ENCODE data around the gene MTFP1.

MTFP1 gene

GRCh38 chr22:30383061-30383460 is 42.5 kb upstream of the MTFP1 start:
- Histone ChIP-seq H2BK120ac (ENCODE audit: low read depth, low read length) (no peak overlapping the region), H3K4ac (ENCODE audit: low read depth in 1 of 2, low read length in 2 of 2) (no peak overlapping the region), H3K9ac (ENCODE audit: low read length) (no peak overlapping the region), H2BK5ac (ENCODE audit: low read depth, low read length, poor library complexity, severe bottlenecking) (no peak overlapping the region), H3K79me1 (replicated peaks; ENCODE audit: low read length, poor library complexity, severe bottlenecking) (peaks cover 25% of the 10 kb centered on the region), H3K36me3 (ENCODE audit: control insufficient read depth in 1 of 2, insufficient read depth in 2 of 2, low read depth in 1 of 2, low read length in 2 of 2) (peaks cover 54 to 62% of the 10 kb centered on the region in 2 experiments), H3K27ac (ENCODE audit: low read length, poor library complexity, severe bottlenecking) (no peak overlapping the region), H3K4me3 (ENCODE audit: insufficient read depth in 1 of 2, low read depth in 1 of 2, low read length in 2 of 2) (no peak overlapping the region), H2BK12ac (ENCODE audit: low read length in 2 of 2) (no peak overlapping the region), H3K9me3 (ENCODE audit: control insufficient read depth, low read length) (no peaks in the 10 kb centered on the region), H4K8ac (ENCODE audit: low read length) (no peak overlapping the region), H3K18ac (ENCODE audit: low read depth in 1 of 2, low read length in 2 of 2) (no peak overlapping the region), H4K91ac (ENCODE audit: low read length) (no peak overlapping the region), H2AK5ac (ENCODE audit: low read length, severe bottlenecking) (no peak overlapping the region), H2AFZ (ENCODE audit: low read depth, low read length) (no peak overlapping the region), H3K4me2 (ENCODE audit: low read length, poor library complexity, severe bottlenecking) (no peak overlapping the region), H2BK15ac (ENCODE audit: low read depth, poor library complexity, severe bottlenecking) (no peak overlapping the region), H3K27me3 (ENCODE audit: control insufficient read depth in 1 of 2, insufficient read depth in 1 of 2, low read length in 2 of 2) (no peaks in the 10 kb centered on the region), H3K4me1 (ENCODE audit: control insufficient read depth, insufficient read depth, low read depth, low read length) (peaks cover 15% of the 10 kb centered on the region), H3K14ac (ENCODE audit: low read length in 2 of 2) (no peak overlapping the region), H3K23ac (ENCODE audit: low read length in 2 of 2) (no peak overlapping the region)
- WGBS, result 87% methylated on average over 3 of the region's 3 CpGs
- no peak for DNase-seq

GRCh38 chr22:30385942-30386341 is 39.6 kb upstream of the MTFP1 start:
- H2BK5ac ChIP-seq (ENCODE audit: low read depth, low read length, poor library complexity, severe bottlenecking), result no peak overlapping the region
- H3K27me3 ChIP-seq (ENCODE audit: control insufficient read depth in 1 of 2, insufficient read depth in 1 of 2, low read length in 2 of 2), result no peaks in the 10 kb centered on the region
- 92% methylated on average over 10 of the region's 10 CpGs for WGBS
- H3K9ac ChIP-seq (ENCODE audit: low read length), result peak overlapping the region; percentile 89
- no peak overlapping the region for H3K27ac ChIP-seq (ENCODE audit: low read length, poor library complexity, severe bottlenecking)
- H2BK12ac ChIP-seq (ENCODE audit: low read length in 2 of 2), result no peak overlapping the region
- no peak overlapping the region for H3K14ac ChIP-seq (ENCODE audit: low read length in 2 of 2)
- H4K91ac ChIP-seq (ENCODE audit: low read length), result no peak overlapping the region
- no peak overlapping the region for H3K4me2 ChIP-seq (ENCODE audit: low read length, poor library complexity, severe bottlenecking)
- H2AFZ ChIP-seq (ENCODE audit: low read depth, low read length), result no peak overlapping the region
- no peak overlapping the region for H2BK15ac ChIP-seq (ENCODE audit: low read depth, poor library complexity, severe bottlenecking)
- H3K23ac ChIP-seq (ENCODE audit: low read length in 2 of 2), result no peak overlapping the region
- peak overlapping the region in 1 of 2 experiments; percentile 84 for H3K4me3 ChIP-seq (ENCODE audit: insufficient read depth in 1 of 2, low read depth in 1 of 2, low read length in 2 of 2)
- DNase-seq, result no peak
- H3K4me1 ChIP-seq (ENCODE audit: control insufficient read depth, insufficient read depth, low read depth, low read length), result peaks cover 13% of the 10 kb centered on the region
- H4K8ac ChIP-seq (ENCODE audit: low read length), result no peak overlapping the region
- no peak overlapping the region for H3K18ac ChIP-seq (ENCODE audit: low read depth in 1 of 2, low read length in 2 of 2)
- H3K9me3 ChIP-seq (ENCODE audit: control insufficient read depth, low read length), result peaks cover 4% of the 10 kb centered on the region
- H2BK120ac ChIP-seq (ENCODE audit: low read depth, low read length), result no peak overlapping the region
- no peak overlapping the region for H2AK5ac ChIP-seq (ENCODE audit: low read length, severe bottlenecking)
- H3K4ac ChIP-seq (ENCODE audit: low read depth in 1 of 2, low read length in 2 of 2), result no peak overlapping the region
- peaks cover 30 to 41% of the 10 kb centered on the region in 2 experiments for H3K36me3 ChIP-seq (ENCODE audit: control insufficient read depth in 1 of 2, insufficient read depth in 2 of 2, low read depth in 1 of 2, low read length in 2 of 2)
- peaks cover 25% of the 10 kb centered on the region for H3K79me1 ChIP-seq (replicated peaks; ENCODE audit: low read length, poor library complexity, severe bottlenecking)

- WGBS, result 35% methylated on average over 10 of the region's 10 CpGs
Observed at GRCh38 chr22:30386608-30386959, 39.0 kb upstream of the MTFP1 start.

DNA sequence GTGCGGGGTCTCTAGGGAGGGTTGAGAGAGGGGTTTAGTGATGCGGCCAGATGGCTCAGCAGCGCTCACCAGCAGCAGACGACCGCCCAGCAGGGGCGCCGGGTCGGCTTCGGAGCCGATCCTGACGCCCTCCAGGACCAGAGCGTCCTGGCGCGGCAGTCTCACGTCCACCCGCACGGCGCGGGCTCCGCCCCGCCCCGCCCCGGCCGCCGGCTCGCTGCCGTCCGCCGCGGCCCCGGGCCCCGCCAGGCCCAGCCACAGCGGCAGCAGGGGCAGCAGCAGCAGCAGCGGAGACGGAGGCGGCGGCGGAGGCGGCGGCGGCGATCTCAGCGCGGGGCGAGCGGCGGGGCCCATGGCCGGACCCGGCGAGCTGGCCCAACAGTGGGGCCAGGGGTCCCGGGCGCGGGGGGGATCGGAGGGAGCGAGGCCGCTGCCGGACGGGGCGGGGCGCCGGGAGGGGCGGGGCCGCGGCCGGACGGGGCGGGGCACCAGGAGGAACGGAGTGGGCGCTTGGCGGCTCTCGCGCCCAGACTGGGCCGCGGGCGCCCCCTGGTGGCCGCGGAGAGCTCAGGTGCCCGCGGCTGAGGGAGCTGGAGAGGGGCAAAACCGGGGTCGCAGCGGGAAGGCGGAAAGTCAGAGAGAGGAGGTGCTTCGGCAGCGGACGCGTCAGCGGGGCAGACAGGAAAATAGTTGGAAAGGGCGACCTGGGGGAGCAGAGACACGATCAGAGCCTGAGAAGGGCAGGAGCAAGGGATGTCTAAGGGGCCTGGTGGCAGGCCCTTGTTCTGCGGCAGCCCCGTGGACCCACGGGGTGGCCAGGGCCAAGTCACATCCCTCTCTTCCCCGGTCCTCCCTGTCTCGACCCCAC is 38.4 kb upstream of the MTFP1 start, which contains the start of gene RNF215:
RNF215 (minus strand) TSS at position 452 of the 868 bp plus-strand sequence; CDS start at position 354, 98 bp downstream.
- H3K79me1 ChIP-seq (replicated peaks; ENCODE audit: low read length, poor library complexity, severe bottlenecking), result peaks cover 25% of the 10 kb centered on the region
- H4K91ac ChIP-seq (ENCODE audit: low read length), result peak within 1 kb of the TSS; percentile 91
- peak within 1 kb of the TSS in 1 of 2 experiments; percentile 69 for H3K14ac ChIP-seq (ENCODE audit: low read length in 2 of 2)
- H2BK120ac ChIP-seq (ENCODE audit: low read depth, low read length), result peak within 1 kb of the TSS; percentile 68
- H2BK12ac ChIP-seq (ENCODE audit: low read length in 2 of 2), result peak within 1 kb of the TSS in 1 of 2 experiments; percentile 43
- peak within 1 kb of the TSS; percentile 63 to 69 for H3K4ac ChIP-seq (ENCODE audit: low read depth in 1 of 2, low read length in 2 of 2)
- no peak within 1 kb of the TSS for H3K23ac ChIP-seq (ENCODE audit: low read length in 2 of 2)
- no peaks in the 10 kb centered on the region for H3K27me3 ChIP-seq (ENCODE audit: control insufficient read depth in 1 of 2, insufficient read depth in 1 of 2, low read length in 2 of 2)
- peak within 1 kb of the TSS; percentile 89 for H3K9ac ChIP-seq (ENCODE audit: low read length)
- H2BK15ac ChIP-seq (ENCODE audit: low read depth, poor library complexity, severe bottlenecking), result peak within 1 kb of the TSS; percentile 68
- WGBS, result 7% methylated on average over 26 of the region's 95 CpGs
- no peak within 1 kb of the TSS for H2AK5ac ChIP-seq (ENCODE audit: low read length, severe bottlenecking)
- H2AFZ ChIP-seq (ENCODE audit: low read depth, low read length), result peak within 1 kb of the TSS; percentile 80
- H3K18ac ChIP-seq (ENCODE audit: low read depth in 1 of 2, low read length in 2 of 2), result peak within 1 kb of the TSS; percentile 90 to 99
- H3K4me3 ChIP-seq (ENCODE audit: insufficient read depth in 1 of 2, low read depth in 1 of 2, low read length in 2 of 2), result peak within 1 kb of the TSS; percentile 84 to 85
- H3K9me3 ChIP-seq (ENCODE audit: control insufficient read depth, low read length), result peaks cover 7% of the 10 kb centered on the region
- H3K4me1 ChIP-seq (ENCODE audit: control insufficient read depth, insufficient read depth, low read depth, low read length), result peaks cover 18% of the 10 kb centered on the region
- H4K8ac ChIP-seq (ENCODE audit: low read length), result peak within 1 kb of the TSS; percentile 86
- peak; percentile 74 for DNase-seq
- H3K4me2 ChIP-seq (ENCODE audit: low read length, poor library complexity, severe bottlenecking), result peak within 1 kb of the TSS; percentile 85
- H3K36me3 ChIP-seq (ENCODE audit: control insufficient read depth in 1 of 2, insufficient read depth in 2 of 2, low read depth in 1 of 2, low read length in 2 of 2), result peaks cover 21 to 29% of the 10 kb centered on the region in 2 experiments
- no peak within 1 kb of the TSS for H2BK5ac ChIP-seq (ENCODE audit: low read depth, low read length, poor library complexity, severe bottlenecking)
- no peak within 1 kb of the TSS for H3K27ac ChIP-seq (ENCODE audit: low read length, poor library complexity, severe bottlenecking)

More at GRCh38 chr22:30386608-30386959, 39.0 kb upstream of the MTFP1 start:
- Histone ChIP-seq H3K27ac (ENCODE audit: low read length, poor library complexity, severe bottlenecking) (no peak overlapping the region), H3K23ac (ENCODE audit: low read length in 2 of 2) (no peak overlapping the region), H3K27me3 (ENCODE audit: control insufficient read depth in 1 of 2, insufficient read depth in 1 of 2, low read length in 2 of 2) (no peaks in the 10 kb centered on the region), H2AK5ac (ENCODE audit: low read length, severe bottlenecking) (no peak overlapping the region), H3K79me1 (replicated peaks; ENCODE audit: low read length, poor library complexity, severe bottlenecking) (peaks cover 25% of the 10 kb centered on the region), H3K4me3 (ENCODE audit: insufficient read depth in 1 of 2, low read depth in 1 of 2, low read length in 2 of 2) (peak overlapping the region; percentile 84 to 85), H3K18ac (ENCODE audit: low read depth in 1 of 2, low read length in 2 of 2) (peak overlapping the region; percentile 16 to 99), H2AFZ (ENCODE audit: low read depth, low read length) (peak overlapping the region; percentile 19), H3K4me2 (ENCODE audit: low read length, poor library complexity, severe bottlenecking) (peak overlapping the region; percentile 85), H4K8ac (ENCODE audit: low read length) (peak overlapping the region; percentile 0), H2BK120ac (ENCODE audit: low read depth, low read length) (peak overlapping the region; percentile 68), H4K91ac (ENCODE audit: low read length) (no peak overlapping the region), H2BK15ac (ENCODE audit: low read depth, poor library complexity, severe bottlenecking) (no peak overlapping the region), H2BK5ac (ENCODE audit: low read depth, low read length, poor library complexity, severe bottlenecking) (no peak overlapping the region), H3K14ac (ENCODE audit: low read length in 2 of 2) (peak overlapping the region in 1 of 2 experiments; percentile 69), H2BK12ac (ENCODE audit: low read length in 2 of 2) (no peak overlapping the region), H3K4me1 (ENCODE audit: control insufficient read depth, insufficient read depth, low read depth, low read length) (peaks cover 16% of the 10 kb centered on the region), H3K9ac (ENCODE audit: low read length) (peak overlapping the region; percentile 89), H3K4ac (ENCODE audit: low read depth in 1 of 2, low read length in 2 of 2) (peak overlapping the region; percentile 43 to 63), H3K9me3 (ENCODE audit: control insufficient read depth, low read length) (peaks cover 7% of the 10 kb centered on the region), H3K36me3 (ENCODE audit: control insufficient read depth in 1 of 2, insufficient read depth in 2 of 2, low read depth in 1 of 2, low read length in 2 of 2) (peaks cover 24 to 34% of the 10 kb centered on the region in 2 experiments)
- DNase-seq, result no peak

All from mesenchymal stem cell (in vitro differentiated cells and primary cell).